ENCODE measurements around the gene PGF. TPM values are rescaled to one million over a fixed set of nuclear protein-coding genes. Genes with fewer than 3 reads are reported as not detected.

The PGF gene
- total RNA-seq, 1 experiment from 2014 or later, result 76.1 TPM

DNA sequence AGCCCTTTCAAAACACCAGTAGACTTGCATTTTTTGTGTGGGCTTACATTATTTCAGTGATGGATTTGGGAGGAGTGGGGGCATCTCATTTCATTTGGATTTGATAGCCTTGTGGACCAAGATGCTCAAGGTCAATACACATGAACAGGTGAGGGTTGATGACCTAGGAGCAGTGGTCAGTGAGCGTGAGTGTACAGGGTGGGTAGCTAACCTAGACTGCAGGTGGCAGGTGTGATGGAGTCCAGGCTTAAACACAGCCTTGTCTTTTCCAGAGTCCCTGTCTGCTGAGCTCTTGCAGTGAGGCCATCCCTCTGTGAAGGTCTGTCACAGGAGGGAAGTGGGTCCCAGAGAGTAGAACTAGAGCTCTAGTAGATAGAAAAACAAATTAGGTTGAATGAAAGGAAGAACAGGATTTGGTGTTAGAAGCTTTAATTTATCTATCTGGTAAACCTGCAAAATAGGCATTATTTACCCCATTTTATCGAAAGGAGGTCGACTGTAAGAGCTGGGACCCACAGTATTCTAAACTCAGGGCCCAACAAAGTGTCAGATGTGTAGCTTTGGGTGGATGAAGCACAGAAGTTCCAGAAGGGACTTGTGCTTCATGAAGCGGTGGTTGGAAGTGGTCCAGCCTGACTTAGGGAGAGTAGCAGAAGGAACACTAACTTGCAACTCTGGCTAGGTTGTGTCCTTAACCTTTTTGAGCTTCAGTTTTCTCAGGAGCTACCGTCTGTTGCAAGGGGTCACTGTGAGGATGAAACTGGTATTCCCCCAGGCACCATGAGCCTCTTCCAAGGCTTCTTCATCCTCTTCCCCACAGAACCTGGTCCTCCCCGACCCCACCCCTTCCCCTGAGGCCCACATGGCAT, 50.5 kb downstream of the PGF start:
- no peak for DNase-seq (ENCODE audit: low read depth)

GRCh38 chr14:74902941-74903705, 52.3 kb downstream of the PGF start:
- DNase-seq (ENCODE audit: low read depth), result no peak

- no peak for DNase-seq (ENCODE audit: low read depth)
These were observed 56.7 kb downstream of the PGF start for GRCh38 chr14:74898694-74899093.

GRCh38 chr14:74898083-74898482, 57.3 kb downstream of the PGF start:
- DNase-seq (ENCODE audit: low read depth), result no peak

DNA sequence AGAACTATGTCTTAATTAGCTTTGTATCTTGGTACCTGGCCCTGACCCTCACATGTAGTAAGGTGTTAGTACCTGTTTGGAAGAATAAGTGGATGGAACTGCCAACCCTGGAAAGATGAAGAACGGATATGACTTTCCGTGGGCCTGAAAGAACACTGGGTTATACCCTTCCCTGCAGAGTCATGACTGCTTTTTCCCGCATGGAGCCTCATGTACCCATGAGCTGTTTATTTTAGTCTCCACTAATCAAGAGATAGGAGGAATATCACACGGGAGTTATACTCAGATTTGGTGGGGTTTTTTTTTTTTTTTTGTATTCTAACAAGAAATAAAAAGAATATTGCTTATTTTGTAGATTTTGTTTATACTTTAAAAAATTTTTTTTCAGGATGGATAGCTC, 57.8 kb downstream of the PGF start:
- no peak for DNase-seq (ENCODE audit: low read depth)

DNA sequence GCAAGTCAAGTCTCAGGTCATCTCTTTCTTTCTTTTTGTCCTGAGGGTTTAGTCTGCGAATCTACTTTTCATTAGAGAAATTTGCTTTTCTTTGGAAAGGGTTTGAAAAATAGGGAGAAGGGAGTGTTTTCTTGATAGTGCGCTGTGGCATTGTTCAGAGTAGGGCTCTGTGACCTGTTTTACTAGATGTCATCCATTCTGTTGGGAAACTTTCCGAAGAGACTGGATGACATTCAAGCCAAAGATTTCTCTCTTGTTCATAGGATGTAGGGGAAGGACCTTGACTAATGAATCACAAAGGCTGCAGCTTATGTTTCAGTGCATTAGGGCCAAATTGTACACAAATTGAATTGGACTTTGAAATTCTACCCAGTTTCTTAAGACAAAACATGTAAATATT, 59.0 kb downstream of the PGF start:
- no peak for DNase-seq (ENCODE audit: low read depth)

- no peak for DNase-seq (ENCODE audit: low read depth)
These were observed 61.7 kb downstream of the PGF start for GRCh38 chr14:74893614-74894091.

DNA sequence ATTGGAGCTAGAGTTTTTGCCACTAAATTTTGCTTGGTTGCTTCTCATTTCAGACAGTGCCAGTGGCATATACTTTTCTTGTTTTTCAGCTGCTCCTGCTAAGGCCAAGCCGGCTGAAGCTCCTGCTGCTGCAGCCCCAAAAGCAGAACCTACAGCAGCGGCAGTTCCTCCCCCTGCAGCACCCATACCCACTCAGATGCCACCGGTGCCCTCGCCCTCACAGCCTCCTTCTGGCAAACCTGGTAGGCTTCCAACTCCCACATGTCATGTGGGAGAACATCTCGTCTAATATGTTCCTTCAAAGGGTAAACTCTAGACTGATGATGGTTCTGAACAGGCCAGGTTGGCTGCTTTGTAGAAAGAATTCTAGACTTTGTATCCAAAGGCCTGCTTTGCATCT, 62.7 kb downstream of the PGF start:
- no peak for DNase-seq (ENCODE audit: low read depth)

- no peak for DNase-seq (ENCODE audit: low read depth)
These were observed 63.5 kb downstream of the PGF start for GRCh38 chr14:74891870-74892269.

Other genes with a start within 250 kb of the PGF start
- gene AREL1, start 242.5 kb downstream of the PGF start, total RNA-seq (2014; rRNA removed; shearing (Covaris generic)), result 30.8 and 45.9 TPM in 2 replicates
- 22.7 and 62.8 TPM in 2 replicates for gene FCF1, start 242.5 kb downstream of the PGF start, total RNA-seq (2014; rRNA removed; shearing (Covaris generic))
- 14.0 and 14.1 TPM in 2 replicates for gene YLPM1, start 192.3 kb downstream of the PGF start, total RNA-seq (2014; rRNA removed; shearing (Covaris generic))
- 0.03 TPM in 1 of 2 replicates, not detected in the other for gene PROX2, start 79.5 kb downstream of the PGF start, total RNA-seq (2014; rRNA removed; shearing (Covaris generic))
- 67.9 and 80.2 TPM in 2 replicates for gene DLST, start 73.7 kb downstream of the PGF start, total RNA-seq (2014; rRNA removed; shearing (Covaris generic))
- gene RPS6KL1, start 32.3 kb downstream of the PGF start, total RNA-seq (2014; rRNA removed; shearing (Covaris generic)), result not detected in 2 replicates
- 124 and 154 TPM in 2 replicates for gene EIF2B2, start 47.3 kb upstream of the PGF start, total RNA-seq (2014; rRNA removed; shearing (Covaris generic))
- 4.7 and 4.9 TPM in 2 replicates for gene MLH3, start 95.9 kb upstream of the PGF start, total RNA-seq (2014; rRNA removed; shearing (Covaris generic))
- gene ACYP1, start 108.4 kb upstream of the PGF start, total RNA-seq (2014; rRNA removed; shearing (Covaris generic)), result 25.9 and 26.4 TPM in 2 replicates
- gene ZC2HC1C, start 114.0 kb upstream of the PGF start, total RNA-seq (2014; rRNA removed; shearing (Covaris generic)), result 1.4 TPM in 1 of 2 replicates, not detected in the other
- gene NEK9, start 171.5 kb upstream of the PGF start, total RNA-seq (2014; rRNA removed; shearing (Covaris generic)), result 19.5 and 22.0 TPM in 2 replicates
- 180 and 239 TPM in 2 replicates for gene TMED10, start 221.0 kb upstream of the PGF start, total RNA-seq (2014; rRNA removed; shearing (Covaris generic))